Adipose tissue (tissue), 3 donors: ENCODE results near the gene VANGL1. TPM values are rescaled to one million over a fixed set of nuclear protein-coding genes. Genes with fewer than 3 reads are reported as not detected.

ENCODE experiments used
- H3K27ac ChIP-seq: one replicate; pipeline ENCODE4 v1.5.1; 2013; ENCODE audit warnings: low read depth, low read length
- WGBS, 3 donors: extraction: QIAGEN DNeasy Blood & Tissue Kit; methylation state at CpG; one replicate each; pipeline ENCODE4 v1.1.7; 2013; 5-methylcytosine and 5-hydroxymethylcytosine counted together
- polyA plus RNA-seq, 3 donors: library from polyadenylated mRNA; stranded (reverse); fragments of 200-250 nt; gene quantifications; one replicate each; pipeline ENCODE4 v1.2.3, GENCODE V29; 2013
- donor health status: healthy with polysubstance abuse.
- donor health status: Bipolar disorder and iron deficiency.
- donor health status: healthy.

VANGL1 gene
- polyA plus RNA-seq, 3 donors, result 2.2 to 4.0 (median 2.5) TPM

DNA sequence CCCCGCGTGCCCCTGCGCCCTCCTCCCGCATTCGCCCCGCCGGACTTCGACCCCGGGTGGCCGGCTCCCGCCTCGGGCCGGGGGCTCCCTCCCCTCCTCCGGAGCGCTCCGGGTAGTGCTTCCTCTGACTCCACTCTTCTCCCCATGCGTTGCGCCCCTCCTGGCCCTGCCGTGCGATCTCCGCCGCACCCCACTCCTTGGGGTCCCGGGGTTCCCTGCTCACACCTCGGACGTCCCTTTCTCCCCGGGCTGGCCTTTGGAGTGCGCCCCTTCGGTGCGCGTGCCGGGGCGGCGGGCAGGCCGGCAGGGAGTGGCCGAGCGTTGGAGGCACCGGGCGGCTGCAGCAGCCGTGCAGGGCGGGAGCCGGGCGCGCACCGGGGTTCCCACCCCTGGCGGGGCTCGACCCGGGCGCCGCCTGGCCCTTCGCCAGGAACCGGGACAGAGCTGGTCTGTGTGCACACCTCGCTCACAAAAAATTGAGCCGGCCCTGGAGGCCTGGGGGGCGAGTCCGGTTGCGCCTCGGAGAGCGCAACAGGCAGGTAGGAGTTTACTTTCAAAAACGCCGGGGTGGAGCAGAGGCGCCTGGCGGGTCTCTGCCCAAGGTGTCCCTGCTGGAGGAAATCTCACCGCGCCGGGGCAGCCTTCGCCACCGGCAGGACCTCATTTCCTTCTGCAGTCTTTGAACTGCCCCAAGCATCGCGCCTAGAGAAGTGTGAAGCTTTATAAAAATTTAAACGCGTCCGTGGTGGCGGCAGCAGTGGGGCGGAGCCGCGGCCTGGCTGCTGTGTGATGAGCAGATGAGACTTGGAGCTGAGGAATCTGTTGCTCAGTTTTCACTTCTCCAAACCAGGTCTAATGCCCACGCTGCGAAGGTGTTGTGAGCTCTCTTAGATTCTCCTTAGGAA is 650 bp downstream of the VANGL1 start:
- WGBS, 3 donors, result 0 to 1% (median 0%) methylated on average over 67 to 77 of the region's 78 CpGs
- no peak overlapping the region for H3K27ac ChIP-seq

DNA sequence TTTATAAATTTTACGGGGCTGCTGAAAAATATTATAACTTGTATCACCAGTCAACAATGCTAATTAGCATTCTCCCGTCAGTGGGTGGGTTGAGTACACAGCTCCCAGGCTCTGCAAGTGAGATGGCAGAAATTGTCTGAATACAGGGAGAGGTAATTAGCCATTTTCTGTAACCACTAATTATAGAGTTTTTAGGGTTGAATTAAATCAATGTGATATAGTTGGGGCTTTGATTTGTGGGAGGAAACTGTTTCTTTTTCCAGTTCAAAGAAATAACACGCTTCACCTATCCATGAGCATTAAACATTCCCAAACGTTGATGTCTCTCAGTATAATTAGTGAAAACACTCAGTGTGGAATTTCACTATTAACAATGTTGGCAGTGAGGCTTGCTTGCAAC is 1.5 kb downstream of the VANGL1 start:
- H3K27ac ChIP-seq, result no peak overlapping the region
- WGBS, 3 donors, result 51 to 63% (median 56%) methylated on average over 4 of the region's 4 CpGs

DNA sequence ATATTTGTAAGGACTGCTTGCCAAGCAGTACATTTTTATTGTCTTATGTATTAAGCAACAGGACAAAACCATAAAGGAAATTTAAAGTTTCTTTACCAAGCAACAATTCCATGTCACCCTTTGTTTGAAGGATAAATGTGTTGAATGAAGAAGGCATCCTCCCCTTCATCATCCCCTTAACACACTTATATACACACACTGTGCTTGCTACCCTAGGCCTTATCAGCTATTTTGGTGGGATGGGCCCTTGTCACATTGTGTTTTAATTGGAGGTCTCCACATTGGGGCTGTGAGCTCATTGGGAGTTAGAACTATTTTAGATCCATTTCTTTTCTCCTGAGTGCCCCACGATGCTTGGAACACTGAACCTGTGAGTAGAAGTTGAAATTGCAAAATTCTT is 1.9 kb downstream of the VANGL1 start:
- 94 to 100% (median 96%) methylated on average over 1 of the region's 1 CpG for WGBS, 3 donors
- H3K27ac ChIP-seq, result no peak overlapping the region

DNA sequence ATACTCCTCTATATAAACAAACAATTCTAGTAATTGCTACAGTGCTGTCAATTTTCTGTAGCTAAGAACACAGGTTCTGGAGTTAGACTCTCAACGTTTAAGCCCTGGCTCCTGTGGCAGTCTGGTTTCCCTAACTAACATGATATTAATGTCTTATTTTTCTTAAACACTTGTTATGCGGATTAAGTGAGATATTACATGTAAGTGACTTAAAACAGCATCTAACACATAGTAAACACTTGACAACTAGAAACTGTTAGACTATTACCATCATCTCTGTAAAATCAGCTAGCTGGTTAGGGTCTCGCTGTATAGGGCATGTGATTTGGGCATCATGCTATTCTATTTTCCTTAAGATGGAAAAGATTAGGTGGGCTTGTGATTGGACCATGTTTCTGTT is 2.3 kb downstream of the VANGL1 start:
- WGBS, 3 donors, result 80 to 93% (median 91%) methylated on average over 3 of the region's 3 CpGs
- no peak overlapping the region for H3K27ac ChIP-seq

DNA sequence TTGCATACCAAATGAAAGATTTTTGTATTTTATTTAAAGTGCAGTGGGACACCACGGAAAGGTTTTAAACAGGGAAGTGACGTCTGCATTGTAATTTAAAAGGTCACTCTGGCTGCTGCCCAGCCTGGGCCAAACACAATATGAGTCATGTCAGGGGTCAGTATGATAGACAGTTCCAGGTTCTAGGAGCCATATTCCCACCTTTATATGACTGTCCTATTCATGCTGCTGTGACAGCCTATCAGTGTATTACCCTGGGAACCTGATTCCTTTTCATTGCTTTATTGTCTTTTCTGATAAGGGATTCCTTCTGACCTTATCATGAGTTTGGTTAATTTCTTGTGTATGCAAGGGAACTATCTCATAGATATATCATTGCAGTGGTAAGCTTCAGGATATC is 5.3 kb downstream of the VANGL1 start:
- H3K27ac ChIP-seq, result no peak overlapping the region
- 57 to 65% (median 63%) methylated on average over 2 of the region's 2 CpGs for WGBS, 3 donors

DNA sequence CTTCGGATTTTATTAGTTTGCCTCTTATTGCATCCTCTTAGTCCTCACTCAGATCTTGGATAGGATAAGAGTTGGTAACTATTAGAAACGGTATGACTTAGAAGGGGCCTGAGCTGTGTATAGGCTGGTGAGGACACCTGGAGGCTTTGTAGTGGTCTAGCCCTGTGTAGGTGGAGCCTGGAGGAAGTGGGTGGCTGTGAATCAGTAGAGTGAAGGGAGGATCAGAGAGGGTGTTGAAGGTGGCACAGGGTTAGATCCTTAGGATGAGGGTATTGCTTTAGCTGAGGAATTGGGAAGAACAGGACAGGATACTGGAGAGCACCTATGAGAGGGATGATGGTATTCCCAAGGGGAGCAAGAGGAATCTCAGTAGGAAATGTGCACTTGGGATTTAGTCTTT is 5.7 kb downstream of the VANGL1 start:
- no peak overlapping the region for H3K27ac ChIP-seq
- WGBS, 3 donors, result 69 to 83% (median 82%) methylated on average over 2 of the region's 2 CpGs

DNA sequence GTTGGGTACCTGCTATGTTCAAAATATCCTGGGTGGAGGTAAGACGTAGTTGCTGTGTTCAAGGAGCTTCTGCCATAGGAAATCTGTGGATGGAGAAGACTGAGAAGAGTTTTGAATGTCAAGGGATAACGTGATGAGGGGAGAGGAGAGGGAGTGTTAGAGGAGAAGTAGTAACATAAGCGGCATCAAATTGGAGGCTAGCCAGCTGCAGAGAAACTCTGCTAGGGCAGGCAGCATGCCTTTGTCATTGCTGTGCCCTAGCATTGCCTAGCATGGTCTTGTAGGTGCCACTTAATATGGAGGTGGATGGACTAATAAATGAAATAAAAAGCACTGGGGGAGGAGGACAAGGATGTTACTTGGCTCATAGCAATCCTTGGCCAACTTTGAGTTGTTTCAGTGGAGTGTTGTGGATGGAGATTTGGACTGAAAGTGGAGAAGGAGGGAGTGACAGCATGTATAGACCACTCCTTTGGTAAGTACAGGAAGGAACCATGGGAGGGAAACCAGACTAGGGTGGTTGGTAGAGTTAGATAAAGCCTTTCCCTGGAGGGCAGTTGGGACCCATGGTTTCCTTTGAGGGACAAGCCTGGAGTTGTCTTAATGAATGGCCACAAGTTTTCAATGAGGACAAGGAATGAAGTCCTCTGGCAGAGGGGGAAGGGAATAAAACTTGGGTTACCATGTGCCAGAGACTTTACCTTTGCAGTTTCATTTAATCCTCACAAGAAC is 6.3 kb downstream of the VANGL1 start:
- WGBS, 3 donors, result 74 to 93% (median 75%) methylated on average over 3 of the region's 3 CpGs
- H3K27ac ChIP-seq, result no peak overlapping the region

DNA sequence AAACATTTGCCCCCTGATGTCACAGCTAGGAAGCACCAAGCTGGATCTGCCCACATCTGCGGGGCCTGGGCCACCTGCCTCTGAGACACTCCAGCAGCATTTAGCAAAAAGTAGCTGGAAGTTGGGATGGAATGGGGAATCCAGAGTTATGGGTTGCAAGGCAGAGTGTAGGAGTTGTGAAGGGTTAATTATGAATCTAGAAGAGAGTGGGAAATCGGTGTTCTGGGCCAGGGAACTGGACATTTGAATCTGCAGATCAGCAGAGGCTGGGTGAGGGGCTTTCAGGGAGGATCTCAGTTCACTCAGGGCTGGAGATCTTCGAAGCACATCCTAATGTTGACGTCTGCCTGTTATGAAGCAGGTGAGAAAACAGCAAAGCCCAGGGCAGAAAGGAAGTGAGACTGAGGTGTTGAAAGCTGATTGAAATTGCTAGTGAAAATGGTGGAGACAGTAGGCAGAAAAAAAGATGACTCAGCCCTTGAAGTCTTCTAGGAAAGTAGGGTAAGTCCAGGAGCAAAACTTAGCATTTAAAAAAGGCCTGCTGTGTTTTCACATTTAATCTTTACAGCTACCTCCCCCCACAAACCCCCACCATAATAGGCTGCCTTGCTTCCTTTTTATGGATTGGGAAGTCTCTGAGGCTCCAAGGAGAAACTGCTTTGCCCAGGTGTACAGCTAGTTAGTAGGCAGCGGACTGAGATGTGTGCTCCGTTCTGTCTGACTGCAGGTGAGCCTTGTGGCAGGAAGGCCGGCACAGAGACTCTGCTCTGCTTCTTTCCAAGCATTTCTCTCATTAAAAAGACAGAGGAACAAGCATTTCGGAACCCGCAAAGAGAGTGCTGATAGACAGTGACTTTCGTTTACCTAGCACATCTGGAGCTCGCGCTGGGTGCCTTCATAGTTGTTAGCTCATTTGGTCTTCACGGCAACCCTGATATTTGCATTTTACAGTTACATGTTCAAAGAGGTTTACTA is 7.2 kb downstream of the VANGL1 start:
- 71 to 86% (median 81%) methylated on average over 13 of the region's 13 CpGs for WGBS, 3 donors
- H3K27ac ChIP-seq, result no peak overlapping the region

DNA sequence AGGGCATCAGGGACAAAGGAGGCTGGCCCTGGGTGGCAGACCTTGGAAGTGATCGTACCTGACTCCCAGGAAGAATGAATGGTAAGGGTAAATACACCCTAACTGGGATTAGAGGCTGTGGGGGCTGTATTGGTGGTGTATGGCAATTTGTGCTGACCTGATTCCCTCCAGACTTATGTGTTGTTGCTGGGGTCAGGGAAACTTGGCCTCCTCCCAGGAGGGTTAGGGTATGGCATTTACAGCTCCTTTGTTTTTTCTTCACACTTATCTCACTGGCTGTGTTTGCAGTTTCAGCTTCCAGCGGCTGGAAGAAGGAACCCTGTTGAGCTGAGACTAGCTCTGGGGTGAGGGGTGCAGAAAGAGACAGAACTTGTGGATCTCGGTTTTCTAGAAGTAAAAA is 8.2 kb downstream of the VANGL1 start:
- 19 to 64% (median 61%) methylated on average over 3 of the region's 3 CpGs for WGBS, 3 donors
- H3K27ac ChIP-seq, result no peak overlapping the region

DNA sequence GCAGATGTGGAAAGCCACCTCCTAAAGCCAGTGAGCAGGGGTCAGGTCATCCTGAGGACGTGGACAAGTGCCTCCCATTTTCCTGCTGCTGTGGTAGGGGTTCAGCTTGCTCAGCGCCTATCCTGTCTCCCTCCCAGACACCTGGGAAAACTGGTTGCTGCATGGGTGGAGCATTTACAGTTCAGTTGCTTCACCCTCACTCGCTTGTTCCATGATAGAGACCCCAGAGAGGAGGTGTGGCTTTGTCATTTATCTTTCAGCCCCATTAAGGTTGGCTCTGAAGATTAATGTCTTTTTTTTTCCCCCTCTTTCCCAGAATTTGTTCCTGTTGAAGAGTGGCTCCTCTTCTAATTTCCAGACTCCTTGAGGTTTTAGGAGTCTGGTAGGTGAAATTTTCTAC is 9.2 kb downstream of the VANGL1 start:
- no peak overlapping the region for H3K27ac ChIP-seq
- 64 to 78% (median 76%) methylated on average over 3 of the region's 3 CpGs for WGBS, 3 donors

DNA sequence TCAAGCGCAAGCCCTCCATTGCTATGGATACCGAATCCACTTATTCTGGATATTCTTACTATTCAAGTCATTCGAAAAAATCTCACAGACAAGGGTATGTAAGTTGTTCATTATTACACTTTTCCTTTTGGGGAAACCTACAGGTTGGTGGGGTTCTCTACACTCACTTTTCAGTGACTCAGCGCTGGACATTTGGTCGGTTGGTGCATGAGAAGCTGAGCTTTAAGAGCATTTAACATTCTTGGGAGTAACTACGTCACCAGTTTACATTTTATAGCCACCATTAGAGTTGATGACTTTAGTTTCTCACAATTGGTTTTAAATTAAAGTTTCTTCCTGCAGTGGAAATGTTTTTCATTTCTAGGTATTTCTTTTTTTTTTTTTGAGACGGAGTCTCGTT is 9.6 kb downstream of the VANGL1 start:
- 95% methylated on average over 8 of the region's 8 CpGs for WGBS, 3 donors
- no peak overlapping the region for H3K27ac ChIP-seq

DNA sequence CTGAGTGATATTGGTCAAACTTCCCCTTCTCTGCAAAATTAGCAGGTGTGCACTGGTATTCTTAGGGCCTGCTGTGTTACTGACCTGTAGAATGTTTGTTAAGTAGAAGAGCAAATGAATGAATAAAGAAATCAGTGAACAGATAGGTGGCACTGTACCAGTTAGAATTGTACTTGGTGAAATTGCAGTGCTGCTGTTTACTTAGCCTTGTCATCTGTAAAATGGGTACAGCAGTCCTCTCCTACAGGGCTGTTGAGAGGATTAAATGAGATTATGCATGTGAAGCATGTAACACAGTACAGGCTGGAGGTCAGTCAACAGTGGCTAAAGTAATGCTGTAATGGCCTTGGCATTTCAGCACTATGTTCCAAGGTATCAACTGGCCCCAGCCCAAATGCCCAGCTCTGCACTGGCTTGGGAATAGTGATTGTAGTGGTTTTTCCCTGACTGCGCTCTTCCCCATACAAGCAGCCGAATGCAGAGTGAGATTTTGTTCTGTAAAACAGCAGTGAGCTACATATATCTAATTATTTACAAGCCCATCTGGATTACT is 10.5 kb downstream of the VANGL1 start:
- WGBS, 3 donors, result 72 to 97% (median 95%) methylated on average over 2 of the region's 2 CpGs
- no peak overlapping the region for H3K27ac ChIP-seq

DNA sequence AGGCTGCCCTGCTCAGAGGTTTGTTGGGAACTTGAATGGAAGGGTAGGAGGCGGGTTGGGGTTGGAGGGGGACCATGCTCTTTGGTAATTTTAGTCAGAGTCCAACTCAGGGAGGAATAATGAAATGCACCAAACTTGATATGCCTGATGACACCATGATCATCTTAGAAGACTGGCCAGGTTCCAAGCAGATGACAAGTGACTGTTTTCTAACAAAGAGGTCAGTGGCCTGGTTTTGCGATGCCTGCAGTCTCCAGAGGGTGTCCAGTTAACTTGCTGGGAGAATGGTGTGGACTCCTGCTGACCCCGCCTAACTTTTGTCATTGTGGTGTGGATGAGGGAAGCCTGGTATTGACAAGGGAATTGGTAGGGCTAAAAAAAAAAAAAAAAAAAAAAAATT is 12.4 kb downstream of the VANGL1 start:
- 90 to 93% (median 91%) methylated on average over 3 of the region's 3 CpGs for WGBS, 3 donors
- no peak overlapping the region for H3K27ac ChIP-seq

DNA sequence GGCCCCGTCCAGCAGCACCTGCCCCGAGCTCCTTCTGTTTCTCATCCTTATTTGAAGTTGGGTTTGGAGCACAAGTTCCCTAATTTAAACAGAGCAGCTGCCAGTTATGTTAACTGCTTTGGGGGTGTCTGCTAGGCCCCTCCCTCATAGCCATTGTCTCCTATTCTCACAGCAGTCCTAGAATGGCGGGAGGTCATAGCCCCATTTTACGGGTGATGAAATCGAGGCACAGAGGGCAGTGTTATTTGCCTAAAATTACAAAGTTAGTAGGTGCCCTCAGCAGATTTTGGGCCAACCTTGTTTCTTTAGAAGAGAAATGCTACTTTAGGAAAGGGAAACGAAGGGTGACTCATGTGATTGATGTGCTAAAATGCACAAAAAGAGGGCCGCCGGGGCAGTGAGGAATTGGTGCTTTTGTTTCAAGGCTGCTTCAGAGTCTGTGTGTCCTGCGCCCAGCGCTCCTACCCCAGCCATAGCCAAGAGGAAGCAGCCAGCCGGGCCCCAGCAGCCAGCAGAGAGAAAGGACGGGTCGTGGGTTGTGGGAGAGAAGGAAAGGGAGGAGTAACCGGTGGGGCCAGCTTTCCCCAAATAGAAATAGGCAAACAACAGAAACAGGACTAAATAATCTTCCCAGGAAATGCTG is 13.0 kb downstream of the VANGL1 start:
- H3K27ac ChIP-seq, result no peak overlapping the region
- WGBS, 3 donors, result 32 to 45% (median 37%) methylated on average over 14 of the region's 14 CpGs

DNA sequence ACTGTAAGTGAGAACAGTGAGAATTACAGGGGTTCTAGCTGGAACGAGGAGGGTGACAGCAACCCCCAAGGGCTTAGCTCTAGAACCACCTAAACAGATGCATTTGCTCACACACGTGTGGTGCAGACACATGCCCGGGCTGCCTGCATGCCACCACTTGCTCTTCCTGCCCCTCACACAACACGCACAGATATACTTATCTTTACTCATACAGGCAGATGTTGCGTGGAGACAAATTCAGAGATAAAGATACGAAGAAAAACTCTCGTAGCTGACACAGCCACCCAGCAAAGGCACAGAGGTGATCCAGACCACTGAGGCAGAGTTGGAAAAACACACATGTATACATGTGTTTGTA is 13.5 kb downstream of the VANGL1 start:
- no peak overlapping the region for H3K27ac ChIP-seq
- WGBS, 3 donors, result 44 to 54% (median 46%) methylated on average over 7 of the region's 7 CpGs

DNA sequence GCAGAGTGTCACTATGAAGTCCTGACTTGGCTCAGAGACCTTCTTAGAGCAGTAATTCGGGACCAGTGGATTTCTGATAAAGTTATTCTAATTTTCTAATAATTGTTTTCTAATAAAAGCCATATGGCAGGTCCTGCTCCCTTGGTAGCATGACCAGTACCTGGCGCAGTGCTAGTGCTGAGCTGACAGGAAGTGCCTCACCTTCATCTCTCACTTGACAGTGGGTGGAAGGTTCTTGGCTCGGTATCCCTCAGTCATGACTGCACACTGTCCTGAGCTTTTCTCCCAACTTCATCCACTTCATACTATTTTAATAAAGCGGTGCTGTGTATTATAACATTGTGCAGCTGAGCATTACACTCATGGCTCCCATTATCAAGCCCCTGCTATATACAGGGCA is 14.1 kb downstream of the VANGL1 start:
- WGBS, 3 donors, result 88 to 92% (median 90%) methylated on average over 4 of the region's 4 CpGs
- H3K27ac ChIP-seq, result no peak overlapping the region

DNA sequence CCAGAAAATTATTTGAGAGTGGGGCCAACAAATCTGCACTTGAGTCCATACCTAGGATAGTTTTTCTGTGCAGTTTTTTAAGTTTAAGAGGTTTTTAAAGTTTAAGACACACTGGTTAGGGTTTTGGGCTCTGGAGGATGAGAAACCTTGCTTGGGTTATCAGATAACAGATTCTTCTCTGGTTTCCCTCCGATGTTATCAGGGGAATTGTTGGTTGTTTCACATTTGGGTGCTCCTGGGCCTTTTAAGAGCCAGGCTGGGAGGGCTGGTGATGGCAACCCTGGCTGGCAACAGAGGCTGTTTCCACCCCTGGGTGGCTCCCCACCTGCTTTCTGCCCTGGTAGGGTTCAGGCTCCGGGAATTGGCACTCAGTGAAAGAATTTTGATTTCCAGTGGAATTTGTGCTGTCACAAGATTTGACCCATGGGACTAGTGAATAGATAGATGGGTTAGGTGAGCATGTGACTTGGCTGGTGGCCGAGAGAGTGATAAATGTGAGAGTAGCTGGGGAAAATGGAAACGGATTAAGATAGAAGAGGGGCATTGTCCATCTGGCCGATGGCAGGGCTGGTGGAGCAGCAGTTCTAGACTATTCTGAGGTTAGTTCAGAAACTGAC is 14.8 kb downstream of the VANGL1 start:
- 64 to 79% (median 72%) methylated on average over 5 of the region's 5 CpGs for WGBS, 3 donors
- H3K27ac ChIP-seq, result no peak overlapping the region

DNA sequence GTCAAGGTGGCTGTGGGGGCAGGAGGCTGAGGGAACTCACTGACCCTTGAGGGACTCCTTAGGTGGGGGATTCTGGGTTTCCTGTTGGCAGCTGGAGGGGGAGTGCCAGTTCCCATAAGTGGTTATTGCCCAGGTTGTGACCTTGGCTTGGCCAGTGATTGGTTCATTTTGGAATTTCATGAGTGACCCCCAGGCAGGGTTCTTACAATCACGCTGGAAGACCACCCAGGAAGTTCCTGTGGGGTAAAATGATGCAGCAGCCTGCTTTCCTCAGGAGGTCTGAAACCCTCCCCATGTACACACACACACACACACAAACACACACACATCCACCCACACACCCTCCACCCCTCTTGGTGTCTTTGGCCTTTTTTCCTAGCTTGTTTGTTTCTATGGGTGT is 16.9 kb downstream of the VANGL1 start:
- WGBS, 3 donors, result 62 to 90% (median 80%) methylated on average over 1 of the region's 1 CpG
- no peak overlapping the region for H3K27ac ChIP-seq
